Measurements from ENCODE around the gene ESM1. TPM values are rescaled to one million over a fixed set of nuclear protein-coding genes. Genes with fewer than 3 reads are reported as not detected.
A peak's percentile ranks its signal among the peaks of the same experiment; 100 is the strongest.

The ESM1 gene
- total RNA-seq, 4 donors from 2014 or later: 0.70 to 2.1 TPM; not detected in 2

DNA sequence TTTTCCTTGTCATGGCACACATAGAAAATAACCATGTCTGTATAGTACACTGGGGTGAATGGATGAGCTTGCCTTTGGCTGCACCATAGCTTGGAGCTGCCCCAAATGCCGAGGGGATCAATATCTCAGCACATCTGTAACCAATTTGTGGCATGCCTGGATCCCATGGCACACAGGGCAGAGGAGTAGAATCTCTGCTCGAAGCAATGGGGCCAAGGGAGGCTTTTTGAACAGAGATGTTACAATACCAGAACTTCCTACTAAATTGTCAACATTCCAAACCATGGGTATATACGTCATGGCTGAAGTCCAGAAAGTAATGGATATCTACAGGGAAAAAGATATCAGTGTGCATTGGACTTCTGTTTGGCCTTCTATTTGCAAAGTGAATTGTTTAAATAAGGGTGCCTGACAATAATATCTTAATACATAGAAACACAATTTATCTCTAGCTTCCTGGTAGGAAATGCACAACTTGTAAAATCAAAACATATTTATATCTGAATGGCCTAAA lies 39.0 kb downstream of the ESM1 start:
- Histone ChIP-seq H3K36me3 (no peaks in the 10 kb centered on the region), H3K27ac (no peak overlapping the region), H3K4me3 (no peak overlapping the region), H3K9me3 (no peaks in the 10 kb centered on the region), H3K4me1 (no peaks in the 10 kb centered on the region), H3K27me3 (no peaks in the 10 kb centered on the region)
- intact Hi-C loops (cut with DNase I; ENCODE audit: low total_unique reads): no loop called here
- DNase-seq: no peak
- TF ChIP-seq, protein P1, sequence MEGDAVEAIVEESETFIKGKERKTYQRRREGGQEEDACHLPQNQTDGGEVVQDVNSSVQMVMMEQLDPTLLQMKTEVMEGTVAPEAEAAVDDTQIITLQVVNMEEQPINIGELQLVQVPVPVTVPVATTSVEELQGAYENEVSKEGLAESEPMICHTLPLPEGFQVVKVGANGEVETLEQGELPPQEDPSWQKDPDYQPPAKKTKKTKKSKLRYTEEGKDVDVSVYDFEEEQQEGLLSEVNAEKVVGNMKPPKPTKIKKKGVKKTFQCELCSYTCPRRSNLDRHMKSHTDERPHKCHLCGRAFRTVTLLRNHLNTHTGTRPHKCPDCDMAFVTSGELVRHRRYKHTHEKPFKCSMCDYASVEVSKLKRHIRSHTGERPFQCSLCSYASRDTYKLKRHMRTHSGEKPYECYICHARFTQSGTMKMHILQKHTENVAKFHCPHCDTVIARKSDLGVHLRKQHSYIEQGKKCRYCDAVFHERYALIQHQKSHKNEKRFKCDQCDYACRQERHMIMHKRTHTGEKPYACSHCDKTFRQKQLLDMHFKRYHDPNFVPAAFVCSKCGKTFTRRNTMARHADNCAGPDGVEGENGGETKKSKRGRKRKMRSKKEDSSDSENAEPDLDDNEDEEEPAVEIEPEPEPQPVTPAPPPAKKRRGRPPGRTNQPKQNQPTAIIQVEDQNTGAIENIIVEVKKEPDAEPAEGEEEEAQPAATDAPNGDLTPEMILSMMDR (IDR thresholded peaks at IDR 0.05): no peak

DNA sequence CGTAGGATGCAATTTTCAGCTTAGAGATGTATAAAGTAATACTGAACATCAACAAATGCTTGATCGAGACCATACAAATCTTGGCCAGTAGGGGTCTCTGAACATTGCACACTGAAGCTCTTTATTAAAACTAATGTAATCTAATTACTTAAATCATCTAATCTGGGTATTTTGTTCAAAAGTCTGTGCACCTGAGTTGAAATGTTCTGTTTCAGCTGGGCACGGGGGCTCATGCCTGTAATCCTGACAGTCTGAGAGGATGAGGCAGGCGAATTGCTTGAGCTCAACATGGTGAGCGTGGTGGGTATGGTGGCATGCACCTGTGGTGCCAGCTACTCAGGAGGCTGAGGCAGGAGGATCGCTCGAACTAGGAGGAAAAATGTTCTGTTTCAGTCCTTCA lies 41.0 kb downstream of the ESM1 start:
- Histone ChIP-seq H3K4me1 (no peaks in the 10 kb centered on the region), H3K9me3 (no peaks in the 10 kb centered on the region), H3K27me3 (no peaks in the 10 kb centered on the region), H3K36me3 (no peaks in the 10 kb centered on the region), H3K27ac (no peak overlapping the region), H3K4me3 (no peak overlapping the region)
- TF ChIP-seq POLR2A (IDR thresholded peaks at IDR 0.05): no peak
- TF ChIP-seq, protein P1 (IDR thresholded peaks at IDR 0.05): peak; percentile 11 to 32 (median 21)
- intact Hi-C loops (cut with DNase I; ENCODE audit: low total_unique reads): no loop called here
- DNase-seq: no peak

DNA sequence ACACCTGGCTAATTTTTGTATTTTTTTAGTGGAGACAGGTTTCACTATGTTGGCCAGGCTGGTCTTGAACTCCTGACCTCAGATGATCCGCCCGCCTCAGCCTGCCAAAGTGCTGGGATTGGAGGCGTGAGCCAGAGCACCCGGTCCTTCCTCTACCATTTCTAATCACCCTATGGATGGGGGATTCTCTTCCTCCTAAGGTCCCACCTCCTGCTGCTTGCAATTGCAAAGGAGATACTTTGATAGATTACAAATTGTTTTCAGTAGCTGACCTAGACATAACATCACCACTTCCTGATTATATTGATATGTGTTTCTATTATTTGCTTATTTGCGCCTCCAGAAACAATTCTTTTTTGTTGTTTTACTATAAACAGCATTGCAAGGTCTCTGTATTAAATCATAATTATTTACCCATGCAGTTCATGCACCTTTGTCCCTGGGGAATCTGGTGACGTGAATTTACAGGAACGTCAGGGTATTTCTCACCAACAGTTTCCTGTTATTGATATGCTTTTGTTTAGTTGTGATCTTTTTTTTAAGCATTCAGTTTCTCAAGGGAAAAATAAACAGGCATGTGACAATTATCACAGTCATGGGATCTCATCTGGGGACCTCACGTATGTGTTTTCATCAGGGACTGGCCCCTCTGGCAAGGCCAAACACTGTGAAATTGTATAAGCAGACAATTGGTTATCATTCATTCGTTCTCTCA lies 43.2 kb downstream of the ESM1 start:
- Histone ChIP-seq H3K4me3 (no peak overlapping the region), H3K36me3 (no peaks in the 10 kb centered on the region), H3K4me1 (no peaks in the 10 kb centered on the region), H3K9me3 (no peaks in the 10 kb centered on the region), H3K27ac (no peak overlapping the region), H3K27me3 (no peaks in the 10 kb centered on the region)
- TF ChIP-seq POLR2A (IDR thresholded peaks at IDR 0.05): no peak
- TF ChIP-seq, protein P1 (IDR thresholded peaks at IDR 0.05): no peak
- no peak for DNase-seq
- intact Hi-C loops (cut with DNase I; ENCODE audit: low total_unique reads): no loop called here

DNA sequence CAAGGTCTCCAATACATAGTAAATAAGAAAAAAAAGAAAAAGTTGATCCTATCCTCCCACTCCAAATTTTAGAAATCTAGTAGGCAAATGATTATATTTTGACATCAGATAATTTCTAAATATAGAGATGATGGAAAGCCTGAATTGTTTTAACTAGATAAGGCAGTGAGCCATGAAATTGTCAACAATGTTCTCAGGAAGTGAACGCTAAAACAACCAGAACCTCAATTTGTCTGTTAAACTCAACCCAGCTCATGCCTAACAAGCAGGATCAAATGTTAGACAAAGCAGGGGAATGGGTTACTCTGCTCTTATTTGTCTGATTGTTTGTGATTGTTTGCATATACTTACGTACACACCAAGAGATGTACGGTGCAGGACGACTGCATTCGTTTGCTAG lies 49.2 kb downstream of the ESM1 start:
- Histone ChIP-seq H3K4me3 (no peak overlapping the region), H3K36me3 (no peaks in the 10 kb centered on the region), H3K9me3 (no peaks in the 10 kb centered on the region), H3K4me1 (no peaks in the 10 kb centered on the region), H3K27ac (no peak overlapping the region), H3K27me3 (no peaks in the 10 kb centered on the region)
- DNase-seq: no peak
- no peak for TF ChIP-seq POLR2A (IDR thresholded peaks at IDR 0.05)
- TF ChIP-seq, protein P1 (IDR thresholded peaks at IDR 0.05): no peak
- intact Hi-C loops (cut with DNase I; ENCODE audit: low total_unique reads): no loop called here

DNA sequence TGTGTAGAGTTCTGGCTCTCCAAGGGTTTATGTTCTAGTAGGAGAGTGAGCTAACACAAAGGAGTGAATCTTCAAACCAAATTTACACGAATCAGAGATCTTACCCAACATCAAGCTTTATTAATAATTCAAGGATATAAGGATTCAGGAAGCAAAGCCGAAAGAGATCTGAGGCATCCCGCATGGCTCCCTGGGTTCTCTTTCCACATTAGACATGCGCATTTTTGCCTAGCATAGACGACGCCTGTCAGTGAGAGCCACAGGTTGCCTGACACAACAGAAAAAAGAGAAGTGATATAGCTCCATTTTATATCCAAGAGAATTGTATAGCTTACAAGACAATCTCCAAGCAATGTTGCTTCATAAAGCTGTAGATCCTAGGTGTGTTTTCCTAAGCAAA lies 52.6 kb downstream of the ESM1 start:
- Histone ChIP-seq H3K27me3 (no peaks in the 10 kb centered on the region), H3K9me3 (no peaks in the 10 kb centered on the region), H3K36me3 (no peaks in the 10 kb centered on the region), H3K4me3 (no peak overlapping the region), H3K27ac (no peak overlapping the region), H3K4me1 (no peaks in the 10 kb centered on the region)
- intact Hi-C loops (cut with DNase I; ENCODE audit: low total_unique reads): no loop called here
- TF ChIP-seq, protein P1 (IDR thresholded peaks at IDR 0.05): no peak
- TF ChIP-seq POLR2A (IDR thresholded peaks at IDR 0.05): no peak
- no peak for DNase-seq

All from uterus (tissue), 4 donors.